ENCODE data around the gene GALK2.
"Not testable (repeated sequence)": the region's sequence is repeated elsewhere in the genome, so short reads cannot be mapped to it uniquely, and the experiment has no call there.

- not testable (repeated sequence) for TF ChIP-seq POLR2A, CTCF (IDR thresholded peaks at IDR 0.05)
These were observed 184.4 kb downstream of the GALK2 start for GRCh38 chr15:49354439-49354838.

Measured in tibial nerve (tissue), 3 donors.